Measurements from ENCODE around the gene DCUN1D5. TPM values are rescaled to one million over a fixed set of nuclear protein-coding genes. Genes with fewer than 3 reads are reported as not detected.

Gene DCUN1D5
- total RNA-seq, 4 donors from 2014 or later: 50.0 to 88.0 (median 63.9) TPM

GRCh38 chr11:103110391-103110790, 18.4 kb upstream of the DCUN1D5 start:
- TF ChIP-seq CTCF (IDR thresholded peaks at IDR 0.05) (no peak), POLR2A (IDR thresholded peaks at IDR 0.05) (no peak)
- H3K36me3 ChIP-seq: peaks cover 0 to 9% (median 0%) of the 10 kb centered on the region in 3 donors
- H3K27me3 ChIP-seq: no peaks in the 10 kb centered on the region
- intact Hi-C loops (cut with DNase I): no loop called here
- peaks cover 0 to 32% (median 0%) of the 10 kb centered on the region in 3 donors for H3K4me1 ChIP-seq
- H3K9me3 ChIP-seq: no peaks in the 10 kb centered on the region
- H3K4me3 ChIP-seq: peak overlapping the region in 3 of 4 donors; percentile 56 to 79 (median 68)
- no peak for DNase-seq
- H3K27ac ChIP-seq: no peak overlapping the region

GRCh38 chr11:103109818-103110388, 17.9 kb upstream of the DCUN1D5 start:
- H3K36me3 ChIP-seq: peaks cover 0 to 7% (median 0%) of the 10 kb centered on the region in 3 donors
- 15 to 22% methylated on average over 25 to 26 of the region's 26 CpGs for WGBS, 2 donors
- no peak for DNase-seq
- peaks cover 0 to 1% (median 0%) of the 10 kb centered on the region in 4 donors for H3K27me3 ChIP-seq
- no peaks in the 10 kb centered on the region for H3K9me3 ChIP-seq
- H3K4me1 ChIP-seq: peaks cover 0 to 32% (median 0%) of the 10 kb centered on the region in 3 donors
- peak overlapping the region; percentile 64 to 81 (median 76) for H3K27ac ChIP-seq
- TF ChIP-seq POLR2A (IDR thresholded peaks at IDR 0.05) (no peak), CTCF (IDR thresholded peaks at IDR 0.05) (no peak)
- intact Hi-C loops (cut with DNase I): no loop called here
- H3K4me3 ChIP-seq: peak overlapping the region; percentile 52 to 79 (median 62)

DNA sequence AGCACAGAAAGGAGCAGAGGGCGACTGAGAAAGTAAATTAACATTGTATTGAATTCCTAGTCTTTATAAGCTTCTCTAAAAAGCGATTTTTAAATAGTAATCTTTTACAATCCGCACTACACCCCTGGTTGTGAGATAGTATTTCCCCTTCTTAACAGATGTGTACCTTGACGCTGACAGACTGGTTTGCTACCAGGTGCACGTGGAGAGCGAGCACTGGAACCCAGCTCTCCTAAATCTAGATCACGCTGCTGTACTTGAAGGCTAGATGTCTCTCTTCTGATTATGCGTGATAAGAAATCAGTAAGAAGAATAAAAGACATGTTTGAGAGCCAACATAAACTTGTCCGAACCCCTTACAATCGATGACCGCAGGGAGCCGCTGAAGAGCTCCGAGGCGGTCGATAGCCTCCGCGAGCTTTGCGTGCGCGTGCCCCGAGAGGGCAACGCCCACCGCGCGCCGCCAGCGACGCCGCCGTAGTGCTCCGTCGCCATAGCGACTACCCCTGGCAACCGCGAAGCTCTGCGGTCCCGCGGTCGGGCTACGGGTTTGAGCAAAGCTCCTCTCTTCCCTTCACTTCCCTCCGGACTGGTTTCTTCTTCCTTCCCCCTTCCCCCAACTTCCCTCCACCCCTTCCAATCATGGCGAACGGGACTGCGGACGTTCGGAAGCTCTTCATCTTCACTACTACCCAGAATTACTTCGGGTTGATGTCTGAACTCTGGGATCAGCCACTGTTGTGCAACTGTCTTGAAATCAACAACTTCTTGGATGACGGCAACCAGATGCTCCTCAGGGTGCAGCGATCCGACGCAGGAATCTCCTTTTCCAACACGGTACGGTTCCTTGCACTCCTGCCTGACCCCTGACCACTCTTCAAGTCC, 17.2 kb upstream of the DCUN1D5 start, which contains the start of gene DYNC2H1:
TSS of gene DYNC2H1 (plus strand) at position 494 of the 885 bp plus-strand sequence. CDS start at position 643, 149 bp downstream.
- TF ChIP-seq CTCF (IDR thresholded peaks at IDR 0.05) (peak; percentile 12 to 50 (median 43)), POLR2A (IDR thresholded peaks at IDR 0.05) (no peak)
- H3K36me3 ChIP-seq: peaks cover 0 to under 1% (median 0%) of the 10 kb centered on the region in 3 donors
- peak within 1 kb of the TSS; percentile 52 to 79 (median 62) for H3K4me3 ChIP-seq
- peak within 1 kb of the TSS; percentile 64 to 81 (median 76) for H3K27ac ChIP-seq
- 0% methylated on average over 24 to 34 of the region's 53 CpGs for WGBS, 2 donors
- H3K4me1 ChIP-seq: peaks cover 0 to 32% (median 0%) of the 10 kb centered on the region in 3 donors
- DNase-seq: peak; percentile 31
- H3K27me3 ChIP-seq: peaks cover 0 to 7% (median 0%) of the 10 kb centered on the region in 4 donors
- intact Hi-C loops (cut with DNase I): no loop called here
- no peaks in the 10 kb centered on the region for H3K9me3 ChIP-seq

DNA sequence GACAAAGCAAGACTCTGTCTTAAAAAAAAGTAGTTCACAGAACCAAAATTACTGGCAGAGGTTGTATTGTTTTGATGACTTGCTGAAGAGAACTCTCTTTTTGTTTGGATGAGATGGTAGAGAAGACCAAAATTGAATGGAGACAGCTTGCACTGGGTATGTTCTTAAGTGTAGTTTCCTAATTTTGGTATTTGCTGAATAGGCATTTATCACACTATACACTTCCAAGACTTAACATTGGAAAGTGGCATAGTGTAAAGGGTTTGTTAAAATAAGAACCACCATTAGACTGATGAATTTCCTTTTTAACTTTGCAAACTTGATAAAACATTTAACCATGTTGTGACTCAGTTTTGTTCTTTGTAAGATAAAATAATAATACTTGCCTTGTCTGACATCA, 5.3 kb upstream of the DCUN1D5 start:
- Histone ChIP-seq H3K27ac (no peak overlapping the region), H3K36me3 (no peaks in the 10 kb centered on the region), H3K4me1 (peaks cover 0 to 7% (median 0%) of the 10 kb centered on the region in 3 donors), H3K4me3 (no peak overlapping the region), H3K27me3 (peaks cover 0 to 82% (median 0%) of the 10 kb centered on the region in 4 donors), H3K9me3 (no peaks in the 10 kb centered on the region)
- no peak for DNase-seq
- no peak for TF ChIP-seq CTCF (IDR thresholded peaks at IDR 0.05)
- TF ChIP-seq POLR2A (IDR thresholded peaks at IDR 0.05): no peak
- intact Hi-C loops (cut with DNase I): no loop called here

Data from esophagus squamous epithelium (tissue), 5 donors.